HL-60 (cell line): ENCODE measurements around the gene TGFB3.

Source experiments
- DNase-seq, 2 experiments: peaks; one replicate each; pipeline ENCODE4 v3.0.0-alpha.2; 2010 to 2020; ENCODE audit warnings: low read depth in 1 of 2, low spot score in 1 of 2
- H3K27ac ChIP-seq: fragments of 250-450 bp; sonication (Bioruptor Pico); replicated peaks from 2 replicates; pipeline ENCODE4 v1.5.1; 2020; ENCODE audit warnings: mild to moderate bottlenecking, moderate library complexity
- H3K27me3 ChIP-seq: fragments of 250-450 bp; sonication (Bioruptor Pico); 2 replicates; pipeline ENCODE4 v1.5.1; 2021; ENCODE audit warnings: mild to moderate bottlenecking, moderate library complexity; ENCODE audit not compliant: insufficient read depth, poor library complexity, severe bottlenecking
- H3K4me3 ChIP-seq: replicated peaks from 2 replicates; pipeline ENCODE4 v1.5.1; 2011; ENCODE audit warnings: mild to moderate bottlenecking, control low read depth, low read length; ENCODE audit not compliant: insufficient read depth
- CTCF ChIP-seq: IDR thresholded peaks from one replicate; pipeline ENCODE4 v1.5.1; 2011; ENCODE audit warnings: low read length, control low read depth, inconsistent platforms; ENCODE audit not compliant: insufficient read depth
- GABPA ChIP-seq: IDR thresholded peaks from 2 replicates; pipeline ENCODE4 v1.6.1; 2012; ENCODE audit warnings: low read depth
- POLR2AphosphoS5 ChIP-seq: IDR thresholded peaks from 2 replicates; pipeline ENCODE4 v1.6.1; 2012; ENCODE audit warnings: low read depth
- SPI1 ChIP-seq: IDR thresholded peaks from 2 replicates; pipeline ENCODE4 v1.6.1; 2012; ENCODE audit warnings: low read depth, mild to moderate bottlenecking, borderline replicate concordance
- long read RNA-seq: library from polyadenylated mRNA; unstranded; transcript quantifications from one replicate; pipeline ENCODE4 v2.0.0, GENCODE V29; 2020
- TF ChIP-seq, protein P1 (sequence below): IDR thresholded peaks from 2 replicates; pipeline ENCODE4 v1.6.1; 2012; ENCODE audit warnings: low read depth; ENCODE audit not compliant: insufficient replicate concordance

Gene TGFB3
- long read RNA-seq, result 0 reads

DNA sequence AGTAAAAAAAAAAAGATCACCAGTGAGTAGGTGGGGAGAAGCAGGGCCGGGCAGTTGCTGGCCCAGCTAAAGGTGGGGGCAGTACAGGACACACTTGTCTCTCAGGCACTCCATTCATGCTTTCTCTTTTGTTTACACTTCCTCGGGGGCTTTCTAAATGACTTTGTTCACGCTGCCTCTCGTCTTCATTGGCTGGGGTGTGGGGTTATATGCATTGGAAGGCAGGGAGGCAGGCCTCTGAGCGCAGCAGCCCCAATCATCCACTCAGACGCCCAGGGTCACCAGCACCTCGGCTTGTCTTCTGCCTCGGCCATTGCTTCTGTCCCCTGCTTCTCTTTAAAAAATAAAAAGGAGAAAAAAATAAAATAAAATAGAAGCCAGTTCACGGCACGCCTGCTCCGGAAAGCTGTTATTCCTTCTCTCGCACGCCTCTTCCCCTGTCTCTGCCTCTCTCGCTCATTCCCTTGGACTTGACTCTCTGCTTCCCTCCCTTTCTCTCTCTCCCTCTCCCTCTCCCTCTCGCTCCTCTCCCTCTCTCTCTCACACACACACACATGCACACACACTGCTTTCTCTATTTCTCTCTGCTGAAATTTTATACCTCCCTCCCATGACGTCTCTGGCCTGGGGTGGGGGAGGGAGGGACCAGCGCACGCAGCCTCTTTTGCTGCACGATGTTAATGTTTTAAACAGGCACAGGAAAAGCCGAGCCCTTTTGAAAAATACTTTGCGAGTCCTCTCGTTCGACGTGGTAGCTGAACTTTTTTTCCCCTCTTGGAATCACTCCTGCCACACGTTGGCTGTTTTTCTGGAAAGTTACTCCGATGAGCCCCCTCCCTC, at the start of gene TGFB3:
Gene TGFB3 (minus strand): TSS at position 570 of the 840 bp plus-strand sequence. CDS start 1,102 bp downstream, outside the sequence.
- peak in 1 of 2 experiments; percentile 15 for DNase-seq
- H3K27ac ChIP-seq, result no peak within 1 kb of the TSS
- TF ChIP-seq CTCF (no peak), SPI1 (no peak), POLR2AphosphoS5 (no peak), GABPA (no peak)
- TF ChIP-seq, protein P1, sequence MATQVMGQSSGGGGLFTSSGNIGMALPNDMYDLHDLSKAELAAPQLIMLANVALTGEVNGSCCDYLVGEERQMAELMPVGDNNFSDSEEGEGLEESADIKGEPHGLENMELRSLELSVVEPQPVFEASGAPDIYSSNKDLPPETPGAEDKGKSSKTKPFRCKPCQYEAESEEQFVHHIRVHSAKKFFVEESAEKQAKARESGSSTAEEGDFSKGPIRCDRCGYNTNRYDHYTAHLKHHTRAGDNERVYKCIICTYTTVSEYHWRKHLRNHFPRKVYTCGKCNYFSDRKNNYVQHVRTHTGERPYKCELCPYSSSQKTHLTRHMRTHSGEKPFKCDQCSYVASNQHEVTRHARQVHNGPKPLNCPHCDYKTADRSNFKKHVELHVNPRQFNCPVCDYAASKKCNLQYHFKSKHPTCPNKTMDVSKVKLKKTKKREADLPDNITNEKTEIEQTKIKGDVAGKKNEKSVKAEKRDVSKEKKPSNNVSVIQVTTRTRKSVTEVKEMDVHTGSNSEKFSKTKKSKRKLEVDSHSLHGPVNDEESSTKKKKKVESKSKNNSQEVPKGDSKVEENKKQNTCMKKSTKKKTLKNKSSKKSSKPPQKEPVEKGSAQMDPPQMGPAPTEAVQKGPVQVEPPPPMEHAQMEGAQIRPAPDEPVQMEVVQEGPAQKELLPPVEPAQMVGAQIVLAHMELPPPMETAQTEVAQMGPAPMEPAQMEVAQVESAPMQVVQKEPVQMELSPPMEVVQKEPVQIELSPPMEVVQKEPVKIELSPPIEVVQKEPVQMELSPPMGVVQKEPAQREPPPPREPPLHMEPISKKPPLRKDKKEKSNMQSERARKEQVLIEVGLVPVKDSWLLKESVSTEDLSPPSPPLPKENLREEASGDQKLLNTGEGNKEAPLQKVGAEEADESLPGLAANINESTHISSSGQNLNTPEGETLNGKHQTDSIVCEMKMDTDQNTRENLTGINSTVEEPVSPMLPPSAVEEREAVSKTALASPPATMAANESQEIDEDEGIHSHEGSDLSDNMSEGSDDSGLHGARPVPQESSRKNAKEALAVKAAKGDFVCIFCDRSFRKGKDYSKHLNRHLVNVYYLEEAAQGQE, result no peak

DNA sequence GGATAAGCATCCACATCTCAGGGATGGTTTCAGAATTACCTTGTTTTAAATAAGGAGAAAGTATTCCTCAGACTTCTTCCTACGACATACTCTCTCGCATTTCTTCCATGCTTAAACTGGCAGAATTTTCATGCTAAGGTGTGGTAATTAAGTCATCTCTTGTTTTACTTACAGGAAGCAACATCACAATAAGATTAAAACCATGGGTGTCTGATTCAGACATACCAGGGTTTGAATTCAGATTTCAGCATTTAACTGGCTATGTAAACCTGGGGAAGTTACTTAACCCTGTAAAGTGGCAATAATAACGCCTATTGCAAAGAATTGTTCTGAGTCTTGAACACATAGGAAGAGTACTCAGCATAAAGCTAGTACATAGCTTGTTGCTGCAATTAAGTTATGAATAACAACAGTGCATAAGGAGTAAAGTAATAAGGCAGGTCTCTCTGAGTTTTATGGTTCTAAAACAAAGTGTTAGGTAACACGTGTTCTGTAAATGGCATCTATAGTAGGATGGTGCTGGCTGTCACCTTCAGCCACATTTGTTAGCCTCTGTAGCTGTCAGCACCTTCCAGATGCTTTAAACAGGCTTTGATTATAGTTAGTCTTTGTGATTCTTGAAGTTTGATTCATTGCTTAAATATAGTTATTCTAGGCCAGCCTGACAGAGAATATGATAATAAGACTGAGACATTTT, 42.6 kb upstream of the TGFB3 start:
- TF ChIP-seq SPI1, result no peak
- TF ChIP-seq GABPA, result no peak
- TF ChIP-seq, protein P1, result no peak
- no peak for TF ChIP-seq CTCF
- no peak for TF ChIP-seq POLR2AphosphoS5
- H3K4me3 ChIP-seq, result no peak overlapping the region
- DNase-seq, result no peak
- H3K27ac ChIP-seq, result no peak overlapping the region
- no peaks in the 10 kb centered on the region for H3K27me3 ChIP-seq

More for the DNA sequence above, at the start of gene TGFB3:
- Histone ChIP-seq H3K27me3 (no peaks in the 10 kb centered on the region), H3K4me3 (peak within 1 kb of the TSS; percentile 50)

DNA sequence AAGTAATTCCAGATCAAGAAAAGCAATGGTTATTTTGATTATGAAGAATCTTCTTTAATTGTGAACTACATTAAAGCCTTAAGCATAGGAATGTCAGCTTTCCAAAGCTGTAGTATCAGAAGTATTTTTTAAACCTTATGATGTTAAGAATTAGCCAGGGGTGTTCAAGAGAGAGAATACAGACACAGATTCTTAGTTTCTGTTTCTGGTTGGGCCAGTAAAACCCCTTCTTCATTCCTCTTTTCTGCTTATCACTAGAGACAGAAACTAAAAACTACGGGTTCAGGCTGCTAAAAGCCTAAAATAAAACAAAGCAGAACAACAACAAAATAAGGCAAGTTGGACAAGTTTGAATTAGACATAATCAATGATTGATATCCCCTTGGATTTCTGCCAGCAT, 42.0 kb upstream of the TGFB3 start:
- Histone ChIP-seq H3K4me3 (no peak overlapping the region), H3K27me3 (no peaks in the 10 kb centered on the region), H3K27ac (no peak overlapping the region)
- DNase-seq, result no peak
- TF ChIP-seq, protein P1, result no peak
- no peak for TF ChIP-seq SPI1
- TF ChIP-seq GABPA, result no peak
- TF ChIP-seq CTCF, result no peak
- no peak for TF ChIP-seq POLR2AphosphoS5
